ENCODE results near the gene OTOA. TPM values are rescaled to one million over a fixed set of nuclear protein-coding genes. Genes with fewer than 3 reads are reported as not detected.

OTOA gene
- total and polyA plus RNA-seq, 2 of the 13 experiments (the other 11 are each of a cell fraction or from before 2014, with no cell fraction given) = 0.05 to 0.15 TPM

DNA sequence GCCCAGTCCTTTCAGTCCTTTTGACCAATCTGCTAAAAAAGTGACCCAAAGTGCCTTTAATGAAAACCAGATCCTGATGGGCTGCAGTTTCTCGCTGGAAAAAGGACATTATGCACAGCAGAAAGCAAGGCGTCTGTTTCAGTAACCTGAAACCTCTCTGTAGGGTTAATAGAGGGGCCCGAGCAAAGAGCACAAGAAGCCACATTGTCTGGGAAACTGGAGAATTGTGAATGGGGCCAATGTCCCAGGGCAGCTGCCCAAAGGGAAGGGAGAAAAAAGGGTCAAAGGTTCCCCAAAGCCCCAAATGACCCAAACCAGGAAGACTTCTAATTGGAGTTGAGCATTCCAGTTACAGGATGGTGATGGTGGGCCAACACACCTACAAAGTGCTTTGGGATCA is 3.0 kb downstream of the OTOA start (continued):
- TF ChIP-seq ATF7 (IDR thresholded peaks at IDR 0.05) (no peak), ATF7 (CRISPR knock-in tag; IDR thresholded peaks at IDR 0.05) (no peak), SIX1 (CRISPR knock-in tag; IDR thresholded peaks at IDR 0.05; ENCODE audit: borderline replicate concordance) (peak; percentile 96), NR3C1 (CRISPR knock-in tag; IDR thresholded peaks at IDR 0.05) (no peak), SMAD1 (CRISPR knock-in tag; IDR thresholded peaks at IDR 0.05; ENCODE audit: borderline replicate concordance, low read depth) (no peak), NR2F2 (IDR thresholded peaks at IDR 0.05; ENCODE audit: borderline replicate concordance, low read depth) (no peak), CENPT (CRISPR knock-in tag; IDR thresholded peaks at IDR 0.05; ENCODE audit: low read depth) (no peak), SATB2 (CRISPR knock-in tag; IDR thresholded peaks at IDR 0.05) (no peak), KLF11 (CRISPR knock-in tag; IDR thresholded peaks at IDR 0.05) (no peak), CEBPG (CRISPR knock-in tag; IDR thresholded peaks at IDR 0.05) (no peak; the same call in 1 of the 2 replicates), ZFP82 (CRISPR knock-in tag; IDR thresholded peaks at IDR 0.05; ENCODE audit: borderline replicate concordance) (no peak), ZNF292 (CRISPR knock-in tag; IDR thresholded peaks at IDR 0.05; ENCODE audit: borderline replicate concordance, low read depth) (no peak), ATF1 (CRISPR knock-in tag; IDR thresholded peaks at IDR 0.05) (no peak), TCF7 (IDR thresholded peaks at IDR 0.05; ENCODE audit: low read depth) (no peak), REL (CRISPR knock-in tag; conservative IDR thresholded peaks at IDR 0.05) (no peak), CAMTA2 (CRISPR knock-in tag; IDR thresholded peaks at IDR 0.05; ENCODE audit: borderline replicate concordance) (no peak), RORA (CRISPR knock-in tag; IDR thresholded peaks at IDR 0.05) (no peak), SNRNP70 (IDR thresholded peaks at IDR 0.05; ENCODE audit: low read depth, low read length) (no peak), HIVEP1 (CRISPR knock-in tag; IDR thresholded peaks at IDR 0.05) (no peak), U2AF1 (optimal IDR thresholded peaks at IDR 0.05; ENCODE audit: low read depth, low read length) (peak; percentile 36), POGZ (CRISPR knock-in tag; IDR thresholded peaks at IDR 0.05) (no peak), GZF1 (CRISPR knock-in tag; IDR thresholded peaks at IDR 0.05) (no peak), KLF16 (CRISPR knock-in tag; IDR thresholded peaks at IDR 0.05) (no peak), MEIS2 (CRISPR knock-in tag; IDR thresholded peaks at IDR 0.05) (no peak)
- TF ChIP-seq, protein P1, sequence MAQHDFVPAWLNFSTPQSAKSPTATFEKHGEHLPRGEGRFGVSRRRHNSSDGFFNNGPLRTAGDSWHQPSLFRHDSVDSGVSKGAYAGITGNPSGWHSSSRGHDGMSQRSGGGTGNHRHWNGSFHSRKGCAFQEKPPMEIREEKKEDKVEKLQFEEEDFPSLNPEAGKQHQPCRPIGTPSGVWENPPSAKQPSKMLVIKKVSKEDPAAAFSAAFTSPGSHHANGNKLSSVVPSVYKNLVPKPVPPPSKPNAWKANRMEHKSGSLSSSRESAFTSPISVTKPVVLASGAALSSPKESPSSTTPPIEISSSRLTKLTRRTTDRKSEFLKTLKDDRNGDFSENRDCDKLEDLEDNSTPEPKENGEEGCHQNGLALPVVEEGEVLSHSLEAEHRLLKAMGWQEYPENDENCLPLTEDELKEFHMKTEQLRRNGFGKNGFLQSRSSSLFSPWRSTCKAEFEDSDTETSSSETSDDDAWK (CRISPR knock-in tag; IDR thresholded peaks at IDR 0.05) = no peak
- TF ChIP-seq, protein P2, sequence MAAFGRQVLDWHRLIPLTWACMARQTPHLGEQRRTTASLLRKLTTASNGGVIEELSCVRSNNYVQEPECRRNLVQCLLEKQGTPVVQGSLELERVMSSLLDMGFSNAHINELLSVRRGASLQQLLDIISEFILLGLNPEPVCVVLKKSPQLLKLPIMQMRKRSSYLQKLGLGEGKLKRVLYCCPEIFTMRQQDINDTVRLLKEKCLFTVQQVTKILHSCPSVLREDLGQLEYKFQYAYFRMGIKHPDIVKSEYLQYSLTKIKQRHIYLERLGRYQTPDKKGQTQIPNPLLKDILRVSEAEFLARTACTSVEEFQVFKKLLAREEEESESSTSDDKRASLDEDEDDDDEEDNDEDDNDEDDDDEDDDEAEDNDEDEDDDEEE (CRISPR knock-in tag; IDR thresholded peaks at IDR 0.05) = no peak
- TF ChIP-seq, protein P3, sequence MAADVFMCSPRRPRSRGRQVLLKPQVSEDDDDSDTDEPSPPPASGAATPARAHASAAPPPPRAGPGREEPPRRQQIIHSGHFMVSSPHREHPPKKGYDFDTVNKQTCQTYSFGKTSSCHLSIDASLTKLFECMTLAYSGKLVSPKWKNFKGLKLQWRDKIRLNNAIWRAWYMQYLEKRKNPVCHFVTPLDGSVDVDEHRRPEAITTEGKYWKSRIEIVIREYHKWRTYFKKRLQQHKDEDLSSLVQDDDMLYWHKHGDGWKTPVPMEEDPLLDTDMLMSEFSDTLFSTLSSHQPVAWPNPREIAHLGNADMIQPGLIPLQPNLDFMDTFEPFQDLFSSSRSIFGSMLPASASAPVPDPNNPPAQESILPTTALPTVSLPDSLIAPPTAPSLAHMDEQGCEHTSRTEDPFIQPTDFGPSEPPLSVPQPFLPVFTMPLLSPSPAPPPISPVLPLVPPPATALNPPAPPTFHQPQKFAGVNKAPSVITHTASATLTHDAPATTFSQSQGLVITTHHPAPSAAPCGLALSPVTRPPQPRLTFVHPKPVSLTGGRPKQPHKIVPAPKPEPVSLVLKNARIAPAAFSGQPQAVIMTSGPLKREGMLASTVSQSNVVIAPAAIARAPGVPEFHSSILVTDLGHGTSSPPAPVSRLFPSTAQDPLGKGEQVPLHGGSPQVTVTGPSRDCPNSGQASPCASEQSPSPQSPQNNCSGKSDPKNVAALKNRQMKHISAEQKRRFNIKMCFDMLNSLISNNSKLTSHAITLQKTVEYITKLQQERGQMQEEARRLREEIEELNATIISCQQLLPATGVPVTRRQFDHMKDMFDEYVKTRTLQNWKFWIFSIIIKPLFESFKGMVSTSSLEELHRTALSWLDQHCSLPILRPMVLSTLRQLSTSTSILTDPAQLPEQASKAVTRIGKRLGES (CRISPR knock-in tag; IDR thresholded peaks at IDR 0.05; ENCODE audit: borderline replicate concordance) = no peak
